IMR-90 (cell line): Measurements from ENCODE around the gene TRIM44. TPM values are rescaled to one million over a fixed set of nuclear protein-coding genes. Genes with fewer than 3 reads are reported as not detected.

Source experiments
- ATAC-seq: fragments of 200-7000 bp; cut with Tn5 transposase; 2 replicates; pipeline ENCODE4 v1.9.1; 2020; ENCODE audit warnings: low read depth, mild to moderate bottlenecking, moderate library complexity
- BruUV-seq: library from RNA; stranded (reverse); fragments of 400-500 nt; replicated peaks from 2 replicates; lab custom pipeline; 2021; lab: Mats Ljungman, UMichigan
- CTCF ChIA-PET: fragments of 300-600 bp; formaldehyde crosslinking; extraction: SDS; loops from one replicate; lab custom pipeline; 2021; ENCODE audit warnings: antibody characterized with exemption; lab: Yijun Ruan, JAX
- POLR2A ChIA-PET: fragments of 300-600 bp; sonication (Branson Sonifier 250); formaldehyde crosslinking; loops from one replicate; lab custom pipeline; 2022; ENCODE audit warnings: antibody characterized with exemption; ENCODE audit not compliant: unreplicated experiment; lab: Charles Lee
- DNase-seq: peaks from one replicate; pipeline ENCODE4 v3.0.0; 2013
- H2AFZ ChIP-seq: replicated peaks from 2 replicates; pipeline ENCODE3; 2013; ENCODE audit warnings: low read length, mild to moderate bottlenecking; ENCODE audit not compliant: poor library complexity
- H2AK5ac ChIP-seq: 2 replicates; pipeline ENCODE4 v1.6.1; 2013; ENCODE audit warnings: low read depth, low read length, inconsistent platforms
- H2AK9ac ChIP-seq: replicated peaks from 2 replicates; pipeline ENCODE3; 2013; ENCODE audit warnings: mild to moderate bottlenecking, low read depth, low read length, moderate library complexity; ENCODE audit not compliant: poor library complexity
- H2BK120ac ChIP-seq: 2 replicates; pipeline ENCODE4 v1.6.1; 2013; ENCODE audit warnings: low read depth, low read length, inconsistent platforms
- H2BK15ac ChIP-seq: 3 replicates; pipeline ENCODE4 v1.6.1; 2013; ENCODE audit warnings: low read depth, low read length, inconsistent platforms
- H2BK20ac ChIP-seq: 2 replicates; pipeline ENCODE4 v1.6.1; 2013; ENCODE audit warnings: low read depth, mild to moderate bottlenecking, inconsistent platforms, low read length, moderate library complexity
- H2BK5ac ChIP-seq: 2 replicates; pipeline ENCODE4 v1.6.1; 2013; ENCODE audit warnings: mild to moderate bottlenecking, low read depth, low read length, inconsistent platforms; ENCODE audit not compliant: poor library complexity, severe bottlenecking
- H3K14ac ChIP-seq: replicated peaks from 2 replicates; pipeline ENCODE4 v1.6.1; 2013; ENCODE audit warnings: low read depth, low read length, inconsistent platforms
- H3K18ac ChIP-seq: 2 replicates; pipeline ENCODE4 v1.6.1; 2013; ENCODE audit warnings: low read depth, low read length, control low read depth
- H3K23ac ChIP-seq: 2 replicates; pipeline ENCODE4 v1.6.1; 2013; ENCODE audit warnings: low read depth, low read length, inconsistent platforms
- H3K27ac ChIP-seq: 2 replicates; pipeline ENCODE4 v1.5.1; 2013; ENCODE audit warnings: mild to moderate bottlenecking, control low read depth, low read length; ENCODE audit not compliant: insufficient read depth
- H3K27me3 ChIP-seq: 2 replicates; pipeline ENCODE4 v1.6.1; 2013; ENCODE audit warnings: low read length; ENCODE audit not compliant: control insufficient read depth, insufficient read depth
- H3K36me3 ChIP-seq: 2 replicates; pipeline ENCODE4 v1.6.1; 2013; ENCODE audit warnings: low read length, mixed read lengths; ENCODE audit not compliant: control insufficient read depth, insufficient read depth
- H3K4ac ChIP-seq: 2 replicates; pipeline ENCODE4 v1.6.1; 2013; ENCODE audit warnings: low read depth, low read length, inconsistent platforms
- H3K4me1 ChIP-seq: 2 replicates; pipeline ENCODE4 v1.6.1; 2013; ENCODE audit warnings: low read length, mixed read lengths; ENCODE audit not compliant: control insufficient read depth, insufficient read depth
- H3K4me2 ChIP-seq: 2 replicates; pipeline ENCODE4 v1.6.1; 2013; ENCODE audit warnings: low read depth, mild to moderate bottlenecking, control low read depth, low read length, moderate library complexity
- H3K4me3 ChIP-seq: 2 replicates; pipeline ENCODE4 v1.5.1; 2013; ENCODE audit warnings: low read depth, mild to moderate bottlenecking, control low read depth, low read length, moderate library complexity; ENCODE audit not compliant: insufficient read depth
- H3K56ac ChIP-seq: 2 replicates; pipeline ENCODE4 v1.6.1; 2013; ENCODE audit warnings: low read length, inconsistent platforms; ENCODE audit not compliant: insufficient read depth; ENCODE audit errors: extremely low read depth
- H3K79me1 ChIP-seq, 2 experiments: 2 replicates each; pipeline ENCODE4 v1.6.1; 2013; ENCODE audit warnings: low read length in 2 of 2, inconsistent platforms in 1 of 2, low read depth in 1 of 2
- H3K9ac ChIP-seq: 2 replicates; pipeline ENCODE4 v1.6.1; 2013; ENCODE audit warnings: low read depth, low read length, control low read depth
- H3K9me1 ChIP-seq: 2 replicates; pipeline ENCODE4 v1.6.1; 2013; ENCODE audit warnings: low read length, inconsistent platforms; ENCODE audit not compliant: insufficient read depth
- H3K9me3 ChIP-seq: 2 replicates; pipeline ENCODE4 v1.6.1; 2013; ENCODE audit warnings: low read length; ENCODE audit not compliant: control insufficient read depth, insufficient read depth
- H4K20me1 ChIP-seq: 2 replicates; pipeline ENCODE4 v1.6.1; 2013; ENCODE audit warnings: low read length, inconsistent platforms; ENCODE audit not compliant: insufficient read depth
- H4K5ac ChIP-seq: 2 replicates; pipeline ENCODE4 v1.6.1; 2013; ENCODE audit warnings: mild to moderate bottlenecking, low read depth, low read length, control low read depth
- H4K8ac ChIP-seq, 2 experiments: 2 replicates each; pipeline ENCODE4 v1.6.1; 2013; ENCODE audit warnings: low read depth in 2 of 2, low read length in 2 of 2, control low read depth in 1 of 2, inconsistent platforms in 1 of 2
- H4K91ac ChIP-seq: 2 replicates; pipeline ENCODE4 v1.6.1; 2013; ENCODE audit warnings: low read depth, low read length, inconsistent platforms; ENCODE audit not compliant: insufficient read depth
- FOS ChIP-seq: fragments of 150-350 bp; IDR thresholded peaks from 2 replicates; pipeline ENCODE4 v1.6.1; 2016; ENCODE audit warnings: low read depth, low read length
- RFX5 ChIP-seq: IDR thresholded peaks from 2 replicates; pipeline ENCODE4 v1.8.0; 2012; ENCODE audit warnings: low read depth, mild to moderate bottlenecking, low read length, moderate library complexity
- WGBS, 2 experiments: methylation state at CpG; one replicate each; pipeline versions ENCODE4 v1.1.5 to v1.1.7; 2013; ENCODE audit warnings: missing lambda C conversion rate in 2 of 2; ENCODE audit not compliant: insufficient read length in 1 of 2; ENCODE audit errors: extremely low coverage in 2 of 2; 5-methylcytosine and 5-hydroxymethylcytosine counted together
- dilution Hi-C: fragments of 300-500 bp; cut with HindIII; formaldehyde crosslinking; loops from one replicate; pipeline ENCODE4 v1.14.3; 2018; ENCODE audit warnings: low sequenced_read_pairs; ENCODE audit not compliant: unreplicated experiment
- in situ Hi-C: fragments of 300-500 bp; cut with MboI; formaldehyde crosslinking; loops from 3 replicates; pipeline ENCODE4 v1.14.3; 2019; ENCODE audit warnings: low sequenced_read_pairs, inconsistent platforms, mixed read lengths
- intact Hi-C: fragments of 100-400 bp; cut with micrococcal nuclease; formaldehyde crosslinking; loops from 2 replicates; pipeline ENCODE4 v1.10.0; 2022
- polyA plus RNA-seq, 3 experiments: library from polyadenylated mRNA; depleted of rRNA; stranded (reverse); fragments of >200 nt; gene quantifications; 2 replicates each; pipeline ENCODE4 v1.2.3, GENCODE V29; 2012; ENCODE audit warnings: low replicate concordance in 1 of 3
- total RNA-seq: library from RNA; depleted of rRNA; stranded (reverse); fragments of >200 nt; gene quantifications from 2 replicates; pipeline ENCODE4 v1.2.3, GENCODE V29; 2012

TRIM44 gene
- total and polyA plus RNA-seq, 2 of the 4 experiments (the other 2 are of a cell fraction) = 50.7 to 104 TPM

- H4K20me1 ChIP-seq = peaks cover 19% of the 10 kb centered on the region
- BruUV-seq = no TSS peak
- TF ChIP-seq FOS = peak; percentile 49; the same call in 1 of the 2 replicates
- no peak for TF ChIP-seq RFX5
- peak; percentile 73 for ATAC-seq
- H3K18ac ChIP-seq = no peak overlapping the region
- H3K27me3 ChIP-seq = no peaks in the 10 kb centered on the region
- no peak overlapping the region for H4K91ac ChIP-seq
- H3K9me1 ChIP-seq = peaks cover 28% of the 10 kb centered on the region
- H2BK120ac ChIP-seq = no peak overlapping the region
- H3K36me3 ChIP-seq = no peaks in the 10 kb centered on the region
- H3K4ac ChIP-seq = no peak overlapping the region
- H3K4me1 ChIP-seq = peaks cover 15% of the 10 kb centered on the region
- POLR2A ChIA-PET = no interaction called here
- no peak overlapping the region for H3K23ac ChIP-seq
- H3K4me3 ChIP-seq = no peak overlapping the region
- no peak overlapping the region for H3K56ac ChIP-seq
- no peak overlapping the region for H2BK20ac ChIP-seq
- H3K14ac ChIP-seq = no peak overlapping the region
- intact Hi-C loops (no loop called here), in situ Hi-C loops (no loop called here), dilution Hi-C loops (no loop called here)
- H3K27ac ChIP-seq = no peak overlapping the region
- no peak overlapping the region for H2AFZ ChIP-seq
- CTCF ChIA-PET = interaction anchor here (3.6 kb wide), 1 partner anchor 27 kb away, joined by 16 read pairs; no protein-coding TSS in a partner anchor
- H2BK5ac ChIP-seq = peak overlapping the region; percentile 13
- peaks cover 59 to 76% of the 10 kb centered on the region in 2 experiments for H3K79me1 ChIP-seq
- H4K5ac ChIP-seq = no peak overlapping the region
- 0 out of 2 replicates have a peak overlapping the region, but pooled peaks have one; percentile 11 for H2AK5ac ChIP-seq
- no peak overlapping the region for H3K4me2 ChIP-seq
- no peak overlapping the region for H4K8ac ChIP-seq
- 40% methylated on average over 1 of the region's 3 CpGs; no CpG with 5 or more reads in 1 of the 2 experiments for WGBS, 2 experiments
- no peaks in the 10 kb centered on the region for H3K9me3 ChIP-seq
- no peak overlapping the region for H2BK15ac ChIP-seq
- H2AK9ac ChIP-seq = no peak overlapping the region
- DNase-seq = peak; percentile 88
- H3K9ac ChIP-seq = no peak overlapping the region
Measured at GRCh38 chr11:35794850-35795249, 132.3 kb downstream of the TRIM44 start.
